AG09319 (cell line): ENCODE data around the gene FRS3.

Experiments
- DNase-seq: peaks from one replicate; pipeline ENCODE4 v3.0.0-alpha.2; 2010; ENCODE audit warnings: low read depth; ENCODE audit errors: extremely low read depth
- CTCF ChIP-seq: IDR thresholded peaks from 2 replicates; pipeline ENCODE4 v1.5.1; 2011; ENCODE audit warnings: low read depth, mild to moderate bottlenecking, inconsistent platforms, low read length, moderate library complexity

The FRS3 gene

DNA sequence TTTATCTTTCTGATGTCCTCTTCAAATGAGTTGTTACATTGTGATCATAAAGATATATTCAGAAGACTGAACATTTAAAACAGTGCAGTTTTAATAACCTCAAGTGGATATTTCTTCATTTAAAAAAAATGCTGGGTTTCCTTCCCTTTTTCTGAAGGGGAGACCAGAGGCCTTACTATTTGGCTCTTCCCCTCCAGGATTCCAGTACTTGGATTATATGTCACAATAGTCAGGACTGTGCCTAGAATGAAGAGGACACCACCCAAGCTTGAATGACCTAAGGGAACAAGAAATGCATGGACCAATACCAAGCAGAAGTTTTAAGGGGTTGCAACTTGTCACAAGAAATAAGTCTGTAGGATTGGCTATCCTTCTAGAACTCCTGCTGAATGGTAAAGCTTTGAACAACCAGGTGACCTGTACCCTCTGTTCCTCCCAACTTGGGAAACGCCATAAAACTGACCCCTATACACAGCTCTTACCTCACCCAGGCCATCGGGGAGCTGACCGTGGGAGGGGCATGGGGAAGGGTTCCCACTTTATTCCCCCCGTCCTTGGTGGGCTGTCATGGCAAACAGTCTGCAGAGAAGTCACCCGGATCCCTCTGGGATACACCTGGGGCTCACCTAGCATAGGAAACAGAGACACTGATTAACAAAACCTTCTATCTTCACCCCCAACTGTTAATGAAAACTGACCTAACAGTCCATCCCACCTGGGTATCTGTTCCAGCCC, 2.0 kb downstream of the FRS3 start:
- no peak for TF ChIP-seq CTCF
- no peak for DNase-seq

- no peak for TF ChIP-seq CTCF
- no peak for DNase-seq
Measured at GRCh38 chr6:41775293-41775882, 4.3 kb downstream of the FRS3 start.

DNA sequence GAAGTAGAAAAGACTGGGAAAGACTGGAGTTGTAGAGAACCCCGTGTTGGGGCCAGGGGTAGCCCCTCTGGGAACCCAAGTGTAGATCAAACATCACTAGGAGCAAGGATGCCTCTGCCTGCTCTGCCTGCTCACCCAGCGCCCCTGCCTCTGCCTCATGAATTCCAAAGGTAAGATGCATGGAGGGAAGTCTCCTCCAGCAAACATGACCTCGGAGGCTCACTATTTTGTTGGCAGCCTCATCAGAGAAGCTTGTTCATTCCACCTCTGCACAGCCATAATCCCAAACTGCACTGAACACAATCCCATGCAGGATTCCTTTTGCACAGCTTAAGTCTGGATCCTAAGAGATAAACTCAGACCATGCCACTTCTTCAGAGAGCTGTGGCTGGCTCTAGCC, 4.9 kb downstream of the FRS3 start:
- DNase-seq = no peak
- TF ChIP-seq CTCF = no peak

DNA sequence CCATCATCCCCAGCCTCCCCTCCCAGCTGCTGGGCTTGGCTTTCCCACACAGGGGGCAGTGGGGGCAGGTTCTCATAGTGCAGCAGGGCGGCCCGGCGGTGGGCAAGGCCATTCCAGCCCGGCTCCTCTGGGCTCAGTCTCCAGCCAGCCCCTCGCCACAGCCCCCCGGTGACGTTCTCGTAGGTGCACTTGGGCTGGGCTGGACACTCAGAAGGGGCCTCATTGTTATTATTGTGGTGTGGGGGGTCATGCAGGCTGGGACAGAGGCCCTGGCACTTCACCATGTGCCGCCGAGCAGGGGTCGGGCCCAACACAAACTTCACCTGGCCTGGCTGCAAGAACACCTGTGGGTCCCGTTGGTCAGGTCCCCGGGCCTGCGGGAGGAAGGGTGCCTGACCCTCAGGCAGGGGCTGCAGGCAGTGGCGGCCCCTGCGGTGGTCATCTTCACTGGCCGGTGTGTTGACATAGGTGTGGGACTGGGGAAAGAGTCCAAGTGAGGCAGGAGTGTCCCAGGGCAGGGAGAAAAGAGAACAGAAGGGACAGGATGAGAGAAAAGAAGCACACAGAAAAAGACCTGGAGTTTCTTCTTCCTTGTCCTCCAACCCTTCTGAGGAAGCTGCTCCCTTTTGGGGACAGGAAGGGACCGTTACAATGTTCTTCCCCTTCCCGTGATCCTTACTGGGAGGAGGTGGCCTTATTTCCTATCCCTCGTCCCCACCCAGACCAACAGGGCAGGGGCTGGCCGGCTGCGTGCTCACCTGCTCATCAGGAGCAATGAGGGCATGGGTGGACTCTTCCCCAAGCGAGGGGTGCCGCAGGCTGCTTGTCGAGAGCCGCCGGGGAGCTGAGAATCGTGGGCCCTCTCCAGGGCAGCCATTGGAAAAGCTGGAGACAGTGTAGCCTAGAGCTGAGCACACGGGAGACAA, 8.4 kb downstream of the FRS3 start:
- no peak for TF ChIP-seq CTCF
- no peak for DNase-seq

DNA sequence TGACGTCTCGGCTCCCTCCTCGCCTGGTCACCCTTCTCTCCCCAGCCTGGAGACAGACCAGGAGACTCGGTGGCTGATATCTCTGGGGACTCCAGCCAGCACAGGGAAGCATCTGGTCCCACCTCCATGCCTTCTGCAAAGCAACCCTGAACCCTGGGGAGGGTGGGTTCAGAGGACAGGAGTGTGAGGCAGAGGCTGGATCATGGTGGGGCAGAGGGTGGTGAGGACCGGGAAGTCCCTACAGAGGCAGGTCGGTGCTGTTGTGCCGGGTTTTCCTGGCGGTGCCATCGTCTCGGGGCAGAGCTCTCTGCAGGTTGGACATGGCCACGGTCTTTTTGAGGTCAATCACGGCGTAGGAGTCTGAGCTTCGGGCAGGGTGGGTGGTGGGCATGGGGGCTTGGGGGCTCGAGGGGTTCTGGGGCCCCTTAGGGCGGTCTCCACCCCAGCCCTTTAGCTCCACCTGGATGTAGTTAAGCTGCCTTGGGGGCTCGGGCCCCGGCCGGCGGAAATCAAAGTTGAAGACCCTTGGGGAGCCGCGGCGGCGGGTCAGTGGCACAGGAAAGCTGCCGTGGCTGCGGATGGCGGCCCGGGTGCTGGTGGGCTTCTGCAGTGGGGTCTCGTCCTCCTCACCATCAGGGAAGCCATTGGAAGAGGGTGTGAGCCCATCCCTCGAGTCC, 9.2 kb downstream of the FRS3 start:
- DNase-seq = no peak
- no peak for TF ChIP-seq CTCF

GRCh38 chr6:41769376-41769775, 10.3 kb downstream of the FRS3 start:
- no peak for TF ChIP-seq CTCF
- no peak for DNase-seq
